MM.1S (cell line): ENCODE results near the gene GIPC2.
A peak's percentile ranks its signal among the peaks of the same experiment; 100 is the strongest.
"Not testable (repeated sequence)": the region's sequence is repeated elsewhere in the genome, so short reads cannot be mapped to it uniquely, and the experiment has no call there.

Source experiments
- DNase-seq: peaks from one replicate; pipeline ENCODE4 v3.0.0-alpha.2; 2015
- H2AFZ ChIP-seq: fragments of 300-600 bp; sonication (generic); 2 replicates; pipeline ENCODE4 v1.6.0; 2016; ENCODE audit warnings: antibody characterized with exemption, low read length
- H3F3A ChIP-seq: fragments of 300-600 bp; sonication (generic); 2 replicates; pipeline ENCODE4 v1.6.1; 2016; ENCODE audit warnings: mild to moderate bottlenecking, antibody characterized with exemption, low read length, moderate library complexity, mixed read lengths; ENCODE audit not compliant: insufficient read depth
- H3K27ac ChIP-seq: fragments of 300-600 bp; sonication (generic); 2 replicates; pipeline ENCODE4 v1.5.1; 2016; ENCODE audit warnings: mild to moderate bottlenecking, low read length
- H3K27me3 ChIP-seq: fragments of 300-600 bp; sonication (generic); replicated peaks from 2 replicates; pipeline ENCODE4 v1.6.0; 2016; ENCODE audit warnings: low read length; ENCODE audit not compliant: insufficient read depth
- H3K36me3 ChIP-seq: fragments of 300-600 bp; sonication (generic); replicated peaks from 2 replicates; pipeline ENCODE4 v1.6.1; 2016; ENCODE audit warnings: mild to moderate bottlenecking, low read length, mixed read lengths; ENCODE audit not compliant: insufficient read depth
- H3K4me1 ChIP-seq: fragments of 300-600 bp; sonication (generic); 2 replicates; pipeline ENCODE4 v1.6.1; 2016; ENCODE audit warnings: low read length, mixed read lengths
- H3K4me2 ChIP-seq: fragments of 300-600 bp; sonication (generic); 2 replicates; pipeline ENCODE4 v1.6.0; 2016; ENCODE audit warnings: low read depth, low read length
- H3K4me3 ChIP-seq: fragments of 300-600 bp; sonication (generic); 2 replicates; pipeline ENCODE4 v1.5.1; 2016; ENCODE audit warnings: low read length, mixed read lengths
- H3K79me2 ChIP-seq: fragments of 300-600 bp; sonication (generic); 2 replicates; pipeline ENCODE4 v1.6.1; 2016; ENCODE audit warnings: mixed run types, low read length, mixed read lengths
- H3K9ac ChIP-seq: fragments of 300-600 bp; sonication (generic); 2 replicates; pipeline ENCODE4 v1.6.1; 2016; ENCODE audit warnings: low read length, mixed read lengths
- H3K9me2 ChIP-seq: fragments of 300-600 bp; sonication (generic); replicated peaks from 2 replicates; pipeline ENCODE4 v1.6.1; 2016; ENCODE audit warnings: mild to moderate bottlenecking, low read length, mixed read lengths; ENCODE audit not compliant: insufficient read depth
- H3K9me3 ChIP-seq: fragments of 300-600 bp; sonication (generic); replicated peaks from 2 replicates; pipeline ENCODE4 v1.6.1; 2016; ENCODE audit warnings: mild to moderate bottlenecking, low read length, mixed read lengths; ENCODE audit not compliant: insufficient read depth
- H4K20me1 ChIP-seq: fragments of 300-600 bp; sonication (generic); 2 replicates; pipeline ENCODE4 v1.6.1; 2016; ENCODE audit warnings: mild to moderate bottlenecking, low read length, moderate library complexity, mixed read lengths; ENCODE audit not compliant: insufficient read depth
- EZH2 ChIP-seq: fragments of 300-600 bp; sonication (generic); optimal IDR thresholded peaks from 2 replicates; pipeline ENCODE3; 2017; ENCODE audit warnings: low read depth, mild to moderate bottlenecking, antibody characterized with exemption, low read length, mixed read lengths
- EZH2phosphoT487 ChIP-seq: fragments of 300-600 bp; sonication (generic); IDR thresholded peaks from 2 replicates; pipeline ENCODE4 v1.6.1; 2018; ENCODE audit warnings: antibody characterized with exemption, low read length
- TF ChIP-seq, protein P1 (sequence below): fragments of 300-600 bp; sonication (generic); IDR thresholded peaks from 2 replicates; pipeline ENCODE4 v1.5.1; 2016; ENCODE audit warnings: antibody characterized with exemption, low read length, mixed read lengths

GIPC2 gene, protein sequence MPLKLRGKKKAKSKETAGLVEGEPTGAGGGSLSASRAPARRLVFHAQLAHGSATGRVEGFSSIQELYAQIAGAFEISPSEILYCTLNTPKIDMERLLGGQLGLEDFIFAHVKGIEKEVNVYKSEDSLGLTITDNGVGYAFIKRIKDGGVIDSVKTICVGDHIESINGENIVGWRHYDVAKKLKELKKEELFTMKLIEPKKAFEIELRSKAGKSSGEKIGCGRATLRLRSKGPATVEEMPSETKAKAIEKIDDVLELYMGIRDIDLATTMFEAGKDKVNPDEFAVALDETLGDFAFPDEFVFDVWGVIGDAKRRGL

DNA sequence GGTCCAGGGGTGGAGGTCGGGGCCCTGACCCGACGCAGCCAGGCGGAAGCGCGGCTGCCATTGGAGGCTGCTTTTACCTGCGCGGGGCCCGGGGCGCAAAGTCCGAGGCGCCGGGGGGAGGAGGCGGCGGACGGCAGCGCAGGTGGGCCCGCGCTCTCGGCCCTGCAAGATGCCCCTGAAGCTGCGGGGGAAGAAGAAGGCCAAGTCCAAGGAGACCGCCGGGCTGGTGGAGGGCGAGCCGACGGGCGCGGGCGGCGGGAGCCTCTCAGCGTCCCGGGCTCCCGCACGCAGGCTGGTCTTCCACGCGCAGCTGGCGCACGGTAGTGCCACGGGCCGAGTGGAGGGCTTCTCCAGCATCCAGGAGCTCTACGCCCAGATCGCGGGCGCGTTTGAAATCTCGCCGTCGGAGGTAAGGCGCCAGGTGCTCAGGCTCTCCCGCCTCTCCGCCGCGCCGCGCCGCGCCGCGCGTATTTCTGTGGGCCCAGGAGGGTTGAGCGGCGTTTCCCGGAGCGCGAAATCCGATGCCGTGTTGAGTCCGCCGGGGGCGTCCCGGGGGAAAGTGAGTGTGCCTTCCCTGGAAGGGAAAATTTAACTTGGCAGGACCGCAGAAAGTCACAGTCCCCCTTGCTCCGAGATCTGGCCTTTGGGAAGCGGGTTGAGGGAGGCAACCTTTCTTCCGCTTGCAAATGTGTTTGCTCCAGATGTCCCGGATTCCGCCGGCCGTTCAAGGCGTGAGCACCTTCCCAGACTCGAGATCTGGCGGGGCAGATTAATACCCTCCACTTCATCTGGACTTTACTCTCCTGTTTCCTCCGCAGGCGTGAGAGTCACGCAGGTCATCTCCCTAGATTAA is at the start of gene GIPC2:
GIPC2 (plus strand) TSS at position 41 of the 853 bp plus-strand sequence; CDS start at position 170, 129 bp downstream.
- H4K20me1 ChIP-seq, result no peaks in the 10 kb centered on the region
- H3F3A ChIP-seq, result peaks cover 4% of the 10 kb centered on the region; the same call in 1 of the 2 replicates
- no peaks in the 10 kb centered on the region for H3K79me2 ChIP-seq
- peak within 1 kb of the TSS; percentile 67 for H3K4me2 ChIP-seq
- no peaks in the 10 kb centered on the region for H3K9me3 ChIP-seq
- peak within 1 kb of the TSS; percentile 51 for H2AFZ ChIP-seq
- H3K9ac ChIP-seq, result peak within 1 kb of the TSS; percentile 3; the same call in 1 of the 2 replicates
- H3K27me3 ChIP-seq, result no peaks in the 10 kb centered on the region
- H3K9me2 ChIP-seq, result no peaks in the 10 kb centered on the region
- no peak for DNase-seq
- no peaks in the 10 kb centered on the region for H3K4me1 ChIP-seq
- TF ChIP-seq EZH2 (no peak), EZH2phosphoT487 (no peak)
- TF ChIP-seq, protein P1, sequence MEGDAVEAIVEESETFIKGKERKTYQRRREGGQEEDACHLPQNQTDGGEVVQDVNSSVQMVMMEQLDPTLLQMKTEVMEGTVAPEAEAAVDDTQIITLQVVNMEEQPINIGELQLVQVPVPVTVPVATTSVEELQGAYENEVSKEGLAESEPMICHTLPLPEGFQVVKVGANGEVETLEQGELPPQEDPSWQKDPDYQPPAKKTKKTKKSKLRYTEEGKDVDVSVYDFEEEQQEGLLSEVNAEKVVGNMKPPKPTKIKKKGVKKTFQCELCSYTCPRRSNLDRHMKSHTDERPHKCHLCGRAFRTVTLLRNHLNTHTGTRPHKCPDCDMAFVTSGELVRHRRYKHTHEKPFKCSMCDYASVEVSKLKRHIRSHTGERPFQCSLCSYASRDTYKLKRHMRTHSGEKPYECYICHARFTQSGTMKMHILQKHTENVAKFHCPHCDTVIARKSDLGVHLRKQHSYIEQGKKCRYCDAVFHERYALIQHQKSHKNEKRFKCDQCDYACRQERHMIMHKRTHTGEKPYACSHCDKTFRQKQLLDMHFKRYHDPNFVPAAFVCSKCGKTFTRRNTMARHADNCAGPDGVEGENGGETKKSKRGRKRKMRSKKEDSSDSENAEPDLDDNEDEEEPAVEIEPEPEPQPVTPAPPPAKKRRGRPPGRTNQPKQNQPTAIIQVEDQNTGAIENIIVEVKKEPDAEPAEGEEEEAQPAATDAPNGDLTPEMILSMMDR, result no peak
- peak within 1 kb of the TSS; percentile 52 for H3K4me3 ChIP-seq
- H3K36me3 ChIP-seq, result no peaks in the 10 kb centered on the region
- no peak within 1 kb of the TSS for H3K27ac ChIP-seq

DNA sequence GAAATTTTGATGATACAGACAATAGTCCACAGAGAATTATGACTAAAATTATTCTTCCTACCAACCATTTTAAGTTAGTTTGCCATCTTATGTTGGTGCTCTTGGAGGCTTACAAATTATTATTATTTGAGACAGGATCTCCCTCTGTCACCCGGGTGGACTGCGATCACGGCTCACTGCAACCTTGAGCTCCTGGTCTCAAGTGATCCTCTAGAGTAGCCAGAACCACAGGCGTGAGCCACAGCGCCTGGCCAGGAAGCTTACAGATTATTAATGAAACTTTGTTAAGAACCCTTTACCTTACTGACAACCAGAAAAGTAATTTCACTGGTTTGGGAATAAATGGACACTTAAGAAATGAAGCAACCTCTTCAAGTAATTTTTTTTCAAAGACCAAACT is 49.0 kb upstream of the GIPC2 start:
- Histone ChIP-seq H3K4me3 (no peak overlapping the region), H3K36me3 (no peaks in the 10 kb centered on the region), H3K9me3 (no peaks in the 10 kb centered on the region), H3K4me1 (no peaks in the 10 kb centered on the region), H3K79me2 (no peaks in the 10 kb centered on the region), H3K27me3 (no peaks in the 10 kb centered on the region), H2AFZ (no peak overlapping the region), H3K4me2 (no peak overlapping the region), H3K27ac (no peak overlapping the region), H3F3A (no peaks in the 10 kb centered on the region), H3K9me2 (no peaks in the 10 kb centered on the region), H3K9ac (no peak overlapping the region), H4K20me1 (no peaks in the 10 kb centered on the region)
- no peak for TF ChIP-seq EZH2phosphoT487
- TF ChIP-seq, protein P1, result no peak
- no peak for TF ChIP-seq EZH2
- DNase-seq, result no peak

DNA sequence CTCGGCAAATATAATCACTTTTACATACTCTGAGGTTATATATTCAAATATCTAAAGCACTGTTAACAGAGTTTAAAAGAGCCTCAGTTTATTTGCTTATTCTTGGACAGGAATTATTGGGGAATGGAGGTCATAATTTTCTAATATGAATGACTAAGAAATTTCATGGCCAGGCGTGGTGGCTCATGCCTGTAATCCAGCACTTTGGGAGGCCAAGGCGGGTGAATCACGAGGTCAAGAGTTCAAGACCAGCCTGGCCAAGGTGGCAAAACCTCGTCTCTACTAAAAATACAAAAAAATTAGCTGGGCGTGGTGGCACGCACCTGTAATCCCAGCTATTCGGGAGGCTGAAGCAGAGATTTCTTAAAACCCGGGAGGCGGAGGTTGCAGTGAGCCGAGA is 45.2 kb upstream of the GIPC2 start:
- H3K9ac ChIP-seq, DNase-seq, H3K27me3 ChIP-seq, H3K4me3 ChIP-seq, H4K20me1 ChIP-seq, H3K9me2 ChIP-seq, H3K9me3 ChIP-seq, H2AFZ ChIP-seq, H3K4me2 ChIP-seq, H3K27ac ChIP-seq, H3K79me2 ChIP-seq, H3K36me3 ChIP-seq, H3K4me1 ChIP-seq: not testable (repeated sequence)
- peaks cover 26% of the 10 kb centered on the region for H3F3A ChIP-seq
